Esophagus squamous epithelium (tissue), 4 donors: Measurements from ENCODE around the gene COX5A.

Source experiments
- POLR2A ChIP-seq, 4 donors: fragments of 450-650 bp; IDR thresholded peaks; one replicate each; pipeline ENCODE4 v1.6.1; 2017; ENCODE audit warnings: antibody characterized with exemption in 4 of 4, mild to moderate bottlenecking in 4 of 4, moderate library complexity in 3 of 4
- TF ChIP-seq, protein P1 (sequence below), 6 experiments: fragments of 450-650 bp in 4 of 6; fragments of 200-600 bp in 2 of 6; sonication (generic) in 2 of 6; IDR thresholded peaks; one replicate each; pipeline ENCODE4 v1.5.1; 2016 to 2019; ENCODE audit warnings: antibody characterized with exemption in 6 of 6, mild to moderate bottlenecking in 4 of 6, moderate library complexity in 4 of 6

DNA sequence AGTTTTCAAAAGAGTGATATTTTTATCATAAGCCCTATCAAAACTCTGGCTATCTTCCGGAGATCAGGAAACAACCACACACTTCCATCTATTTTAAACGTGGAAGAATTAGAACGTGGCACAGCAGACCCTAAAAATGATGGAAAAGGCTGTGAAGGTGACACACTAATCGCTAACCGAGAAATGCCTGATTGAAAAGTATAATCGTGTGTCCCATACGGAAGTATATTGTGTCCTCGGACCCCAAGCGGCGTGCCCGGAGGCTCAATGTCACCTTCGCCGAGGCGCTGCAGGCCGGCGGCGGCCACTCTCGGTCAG, 642 bp downstream of the COX5A start:
- no peak for TF ChIP-seq POLR2A (IDR thresholded peaks at IDR 0.05)
- TF ChIP-seq, protein P1, sequence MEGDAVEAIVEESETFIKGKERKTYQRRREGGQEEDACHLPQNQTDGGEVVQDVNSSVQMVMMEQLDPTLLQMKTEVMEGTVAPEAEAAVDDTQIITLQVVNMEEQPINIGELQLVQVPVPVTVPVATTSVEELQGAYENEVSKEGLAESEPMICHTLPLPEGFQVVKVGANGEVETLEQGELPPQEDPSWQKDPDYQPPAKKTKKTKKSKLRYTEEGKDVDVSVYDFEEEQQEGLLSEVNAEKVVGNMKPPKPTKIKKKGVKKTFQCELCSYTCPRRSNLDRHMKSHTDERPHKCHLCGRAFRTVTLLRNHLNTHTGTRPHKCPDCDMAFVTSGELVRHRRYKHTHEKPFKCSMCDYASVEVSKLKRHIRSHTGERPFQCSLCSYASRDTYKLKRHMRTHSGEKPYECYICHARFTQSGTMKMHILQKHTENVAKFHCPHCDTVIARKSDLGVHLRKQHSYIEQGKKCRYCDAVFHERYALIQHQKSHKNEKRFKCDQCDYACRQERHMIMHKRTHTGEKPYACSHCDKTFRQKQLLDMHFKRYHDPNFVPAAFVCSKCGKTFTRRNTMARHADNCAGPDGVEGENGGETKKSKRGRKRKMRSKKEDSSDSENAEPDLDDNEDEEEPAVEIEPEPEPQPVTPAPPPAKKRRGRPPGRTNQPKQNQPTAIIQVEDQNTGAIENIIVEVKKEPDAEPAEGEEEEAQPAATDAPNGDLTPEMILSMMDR (IDR thresholded peaks at IDR 0.05): no peak
